ENCODE results near the gene LGALSL. TPM values are rescaled to one million over a fixed set of nuclear protein-coding genes. Genes with fewer than 3 reads are reported as not detected.

The LGALSL gene
- total and polyA plus RNA-seq, 2 of the 13 experiments (the other 11 are each of a cell fraction or from before 2014, with no cell fraction given), result 15.4 to 20.0 TPM

DNA sequence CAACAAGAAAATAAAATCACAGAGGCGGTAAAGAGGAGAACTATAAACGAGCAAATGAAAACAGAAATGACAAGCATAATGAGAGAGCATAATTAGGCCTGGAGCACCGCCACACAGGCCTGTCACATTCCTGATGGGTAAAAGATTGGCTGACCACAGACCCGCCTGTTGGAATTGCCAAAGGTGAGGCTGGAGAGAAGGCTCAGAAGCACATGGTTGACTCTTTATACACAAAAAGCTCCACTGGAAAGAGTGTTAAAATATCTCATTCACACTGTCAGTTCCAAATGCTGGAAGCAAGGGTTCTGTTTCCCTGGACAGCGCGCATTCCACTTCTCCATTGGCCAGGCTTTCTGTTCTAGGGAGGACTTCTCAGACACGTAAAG is 5.9 kb upstream of the LGALSL start:
- FAIRE-seq (no peak), ATAC-seq (no peak), DNase-seq (ENCODE audit: low spot score) (no peak)
- Histone ChIP-seq H3K4me2 (ENCODE audit: low read depth, low read length) (no peak overlapping the region), H3K9ac (ENCODE audit: insufficient read depth, low read depth, low read length) (no peak overlapping the region), H3K4me3 (replicated peaks in 1 of 3; ENCODE audit: insufficient read depth in 1 of 3, low read depth in 2 of 3, low read length in 3 of 3) (no peak overlapping the region), H3K36me3 (replicated peaks in 1 of 2; ENCODE audit: control insufficient read depth in 1 of 2, insufficient read depth in 2 of 2, low read length in 2 of 2) (no peaks in the 10 kb centered on the region), H3K9me3 (ENCODE audit: low read length) (no peaks in the 10 kb centered on the region), H2AFZ (ENCODE audit: low read length) (no peak overlapping the region), H3K27me3 (ENCODE audit: control insufficient read depth in 1 of 2, insufficient read depth in 2 of 2, low read length in 2 of 2) (no peaks in the 10 kb centered on the region), H3K79me2 (ENCODE audit: insufficient read depth, low read length) (no peaks in the 10 kb centered on the region), H4K20me1 (ENCODE audit: insufficient read depth, low read length) (no peaks in the 10 kb centered on the region), H3K27ac (ENCODE audit: extremely low read length, insufficient read depth, low read length) (no peak overlapping the region), H3K4me1 (ENCODE audit: insufficient read depth, low read length) (peaks cover 9% of the 10 kb centered on the region)
- WGBS (ENCODE audit: low lambda C conversion rate), result 80% methylated on average over 7 of the region's 7 CpGs
- intact Hi-C loops (cut with micrococcal nuclease; ENCODE audit: unreplicated experiment), result no loop called here
- no TSS peak for BruUV-seq (replicated peaks)
- CTCF ChIA-PET (ENCODE audit: low intra/inter-chr PET ratio, low total read pairs), result no interaction called here
- POLR2A ChIA-PET, result no interaction called here
- TF ChIP-seq, protein P1, sequence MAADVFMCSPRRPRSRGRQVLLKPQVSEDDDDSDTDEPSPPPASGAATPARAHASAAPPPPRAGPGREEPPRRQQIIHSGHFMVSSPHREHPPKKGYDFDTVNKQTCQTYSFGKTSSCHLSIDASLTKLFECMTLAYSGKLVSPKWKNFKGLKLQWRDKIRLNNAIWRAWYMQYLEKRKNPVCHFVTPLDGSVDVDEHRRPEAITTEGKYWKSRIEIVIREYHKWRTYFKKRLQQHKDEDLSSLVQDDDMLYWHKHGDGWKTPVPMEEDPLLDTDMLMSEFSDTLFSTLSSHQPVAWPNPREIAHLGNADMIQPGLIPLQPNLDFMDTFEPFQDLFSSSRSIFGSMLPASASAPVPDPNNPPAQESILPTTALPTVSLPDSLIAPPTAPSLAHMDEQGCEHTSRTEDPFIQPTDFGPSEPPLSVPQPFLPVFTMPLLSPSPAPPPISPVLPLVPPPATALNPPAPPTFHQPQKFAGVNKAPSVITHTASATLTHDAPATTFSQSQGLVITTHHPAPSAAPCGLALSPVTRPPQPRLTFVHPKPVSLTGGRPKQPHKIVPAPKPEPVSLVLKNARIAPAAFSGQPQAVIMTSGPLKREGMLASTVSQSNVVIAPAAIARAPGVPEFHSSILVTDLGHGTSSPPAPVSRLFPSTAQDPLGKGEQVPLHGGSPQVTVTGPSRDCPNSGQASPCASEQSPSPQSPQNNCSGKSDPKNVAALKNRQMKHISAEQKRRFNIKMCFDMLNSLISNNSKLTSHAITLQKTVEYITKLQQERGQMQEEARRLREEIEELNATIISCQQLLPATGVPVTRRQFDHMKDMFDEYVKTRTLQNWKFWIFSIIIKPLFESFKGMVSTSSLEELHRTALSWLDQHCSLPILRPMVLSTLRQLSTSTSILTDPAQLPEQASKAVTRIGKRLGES (CRISPR knock-in tag; IDR thresholded peaks at IDR 0.05; ENCODE audit: borderline replicate concordance), result no peak
- TF ChIP-seq FOXC1 (CRISPR knock-in tag; IDR thresholded peaks at IDR 0.05; ENCODE audit: borderline replicate concordance), result no peak
- no peak for TF ChIP-seq PRMT3 (CRISPR knock-in tag; IDR thresholded peaks at IDR 0.05; ENCODE audit: borderline replicate concordance, low read depth)
- no peak for TF ChIP-seq MAFK (conservative IDR thresholded peaks at IDR 0.05 in 1 of 2, IDR thresholded peaks at IDR 0.05 in 1 of 2; ENCODE audit: low read length in 2 of 2)
- TF ChIP-seq, protein P2, sequence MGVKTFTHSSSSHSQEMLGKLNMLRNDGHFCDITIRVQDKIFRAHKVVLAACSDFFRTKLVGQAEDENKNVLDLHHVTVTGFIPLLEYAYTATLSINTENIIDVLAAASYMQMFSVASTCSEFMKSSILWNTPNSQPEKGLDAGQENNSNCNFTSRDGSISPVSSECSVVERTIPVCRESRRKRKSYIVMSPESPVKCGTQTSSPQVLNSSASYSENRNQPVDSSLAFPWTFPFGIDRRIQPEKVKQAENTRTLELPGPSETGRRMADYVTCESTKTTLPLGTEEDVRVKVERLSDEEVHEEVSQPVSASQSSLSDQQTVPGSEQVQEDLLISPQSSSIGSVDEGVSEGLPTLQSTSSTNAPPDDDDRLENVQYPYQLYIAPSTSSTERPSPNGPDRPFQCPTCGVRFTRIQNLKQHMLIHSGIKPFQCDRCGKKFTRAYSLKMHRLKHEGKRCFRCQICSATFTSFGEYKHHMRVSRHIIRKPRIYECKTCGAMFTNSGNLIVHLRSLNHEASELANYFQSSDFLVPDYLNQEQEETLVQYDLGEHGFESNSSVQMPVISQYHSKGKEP (CRISPR knock-in tag; IDR thresholded peaks at IDR 0.05), result no peak
- TF ChIP-seq ZNF335 (CRISPR knock-in tag; IDR thresholded peaks at IDR 0.05), result no peak
- no peak for TF ChIP-seq ZNF652 (CRISPR knock-in tag; IDR thresholded peaks at IDR 0.05; ENCODE audit: borderline replicate concordance, low read depth)
- no peak for TF ChIP-seq ZNF577 (CRISPR knock-in tag; IDR thresholded peaks at IDR 0.05; ENCODE audit: borderline replicate concordance, low read depth)
- in situ Hi-C loops (cut with HindIII; ENCODE audit: extremely low pct_ligation_motif_present, low pct_unique_long_range_greater_than_20kb), result no loop called here
